Measurements from ENCODE around the gene SCART1. TPM values are rescaled to one million over a fixed set of nuclear protein-coding genes. Genes with fewer than 3 reads are reported as not detected.

The SCART1 gene
- total and polyA plus RNA-seq, 12 donors = 0.42 to 5.5 (median 2.0) TPM

DNA sequence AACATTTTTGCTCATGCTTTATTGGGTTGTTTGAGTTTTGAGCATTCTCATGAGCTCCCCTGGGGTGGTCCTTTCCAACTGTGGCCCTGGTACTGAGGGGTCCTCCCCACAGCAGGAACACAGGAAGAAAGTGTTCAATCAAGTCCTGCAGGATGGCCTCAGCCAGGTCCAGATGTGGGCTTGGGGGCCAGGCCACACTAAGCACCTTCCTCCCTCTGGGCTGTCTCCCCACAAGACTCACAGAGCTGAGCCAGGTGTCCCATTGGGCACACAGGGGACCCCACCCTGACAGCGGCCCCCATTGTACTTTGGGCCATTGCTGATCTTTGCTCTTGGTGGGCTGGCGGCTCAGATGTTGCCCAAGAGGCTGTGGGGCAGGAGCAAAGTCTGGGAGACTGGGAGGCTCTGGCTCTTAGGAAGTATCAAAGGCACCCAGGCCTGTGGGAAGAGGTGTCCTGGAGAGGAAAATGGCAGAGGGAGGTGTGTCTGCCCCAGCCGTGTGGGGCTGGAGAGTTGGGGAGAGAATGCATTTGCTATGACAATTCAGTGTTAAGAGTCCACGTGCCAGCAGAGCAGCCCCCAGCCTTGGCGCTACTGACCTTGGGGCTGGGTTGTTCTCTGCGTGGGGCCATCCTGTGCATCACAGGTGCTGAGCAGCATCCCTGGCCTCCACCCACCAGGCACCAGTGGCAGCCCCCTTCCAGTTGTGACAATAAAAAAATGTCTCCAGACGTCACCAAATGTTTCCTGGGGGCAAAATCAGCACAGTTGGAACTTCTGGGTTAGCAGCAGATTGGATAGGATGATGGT is 17.8 kb downstream of the SCART1 start:
- no peak overlapping the region for H3K4me3 ChIP-seq
- intact Hi-C loops (cut with DNase I) = no loop called here
- no peaks in the 10 kb centered on the region for H3K36me3 ChIP-seq (replicated peaks in 1 of 2)
- TF ChIP-seq, protein P1, sequence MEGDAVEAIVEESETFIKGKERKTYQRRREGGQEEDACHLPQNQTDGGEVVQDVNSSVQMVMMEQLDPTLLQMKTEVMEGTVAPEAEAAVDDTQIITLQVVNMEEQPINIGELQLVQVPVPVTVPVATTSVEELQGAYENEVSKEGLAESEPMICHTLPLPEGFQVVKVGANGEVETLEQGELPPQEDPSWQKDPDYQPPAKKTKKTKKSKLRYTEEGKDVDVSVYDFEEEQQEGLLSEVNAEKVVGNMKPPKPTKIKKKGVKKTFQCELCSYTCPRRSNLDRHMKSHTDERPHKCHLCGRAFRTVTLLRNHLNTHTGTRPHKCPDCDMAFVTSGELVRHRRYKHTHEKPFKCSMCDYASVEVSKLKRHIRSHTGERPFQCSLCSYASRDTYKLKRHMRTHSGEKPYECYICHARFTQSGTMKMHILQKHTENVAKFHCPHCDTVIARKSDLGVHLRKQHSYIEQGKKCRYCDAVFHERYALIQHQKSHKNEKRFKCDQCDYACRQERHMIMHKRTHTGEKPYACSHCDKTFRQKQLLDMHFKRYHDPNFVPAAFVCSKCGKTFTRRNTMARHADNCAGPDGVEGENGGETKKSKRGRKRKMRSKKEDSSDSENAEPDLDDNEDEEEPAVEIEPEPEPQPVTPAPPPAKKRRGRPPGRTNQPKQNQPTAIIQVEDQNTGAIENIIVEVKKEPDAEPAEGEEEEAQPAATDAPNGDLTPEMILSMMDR (IDR thresholded peaks at IDR 0.05) = no peak
- TF ChIP-seq POLR2A (IDR thresholded peaks at IDR 0.05) = no peak
- no peaks in the 10 kb centered on the region for H3K27me3 ChIP-seq
- no peak overlapping the region for H3K27ac ChIP-seq
- DNase-seq = no peak
- no peaks in the 10 kb centered on the region for H3K9me3 ChIP-seq (replicated peaks in 1 of 3)
- no peaks in the 10 kb centered on the region for H3K4me1 ChIP-seq (replicated peaks in 1 of 2)
- 73 to 84% (median 78%) methylated on average over 5 to 7 of the region's 7 CpGs for WGBS, 4 donors

DNA sequence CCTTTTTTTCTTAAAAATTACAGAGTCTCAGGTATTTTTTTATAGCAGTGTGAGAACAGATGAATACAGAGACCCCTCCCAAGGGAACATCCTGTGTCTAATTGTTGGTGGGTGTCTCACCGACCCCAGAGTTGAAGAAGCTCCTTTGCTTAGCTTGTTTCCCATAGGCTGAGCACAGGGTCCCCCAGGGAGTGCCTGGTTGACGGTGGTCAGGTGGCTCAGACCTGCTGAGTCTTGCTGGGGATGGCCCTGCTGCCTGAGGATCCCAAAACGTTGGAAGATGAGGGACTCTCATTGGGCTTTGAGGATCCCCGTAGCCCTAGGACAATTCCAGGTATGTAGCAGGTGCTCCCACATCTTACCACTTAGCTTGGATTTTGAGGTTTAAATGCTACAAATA is 19.5 kb downstream of the SCART1 start:
- WGBS, 4 donors = 60 to 70% (median 69%) methylated on average over 2 to 4 of the region's 4 CpGs
- no peaks in the 10 kb centered on the region for H3K36me3 ChIP-seq (replicated peaks in 1 of 2)
- H3K9me3 ChIP-seq (replicated peaks in 1 of 3) = no peaks in the 10 kb centered on the region
- no peaks in the 10 kb centered on the region for H3K27me3 ChIP-seq
- no peak for TF ChIP-seq POLR2A (IDR thresholded peaks at IDR 0.05)
- TF ChIP-seq, protein P1 (IDR thresholded peaks at IDR 0.05) = no peak
- no peak for DNase-seq
- H3K4me1 ChIP-seq (replicated peaks in 1 of 2) = no peaks in the 10 kb centered on the region
- intact Hi-C loops (cut with DNase I) = no loop called here
- H3K27ac ChIP-seq = no peak overlapping the region
- H3K4me3 ChIP-seq = no peak overlapping the region

DNA sequence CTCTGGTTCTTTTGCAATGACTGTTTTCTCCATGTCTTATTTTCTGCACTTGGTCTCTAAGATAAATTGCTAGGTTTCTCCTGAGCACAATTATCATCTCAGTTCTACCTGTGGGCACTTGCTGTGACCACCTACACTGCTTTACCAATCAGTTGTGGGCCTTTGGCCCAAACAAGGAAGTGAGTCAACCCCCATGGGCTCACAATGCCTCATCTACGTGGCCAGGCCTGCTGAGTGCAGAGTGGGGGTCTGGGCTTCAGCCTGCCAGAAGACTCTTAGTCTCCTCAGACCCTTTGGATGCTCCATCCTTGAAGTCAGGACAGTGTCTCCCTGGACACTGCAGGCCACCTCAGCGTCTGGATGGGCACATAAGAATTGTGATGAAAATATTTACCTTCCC is 20.3 kb downstream of the SCART1 start:
- Histone ChIP-seq H3K27me3 (no peaks in the 10 kb centered on the region), H3K4me3 (no peak overlapping the region), H3K9me3 (replicated peaks in 1 of 3) (no peaks in the 10 kb centered on the region), H3K4me1 (replicated peaks in 1 of 2) (no peaks in the 10 kb centered on the region), H3K27ac (no peak overlapping the region), H3K36me3 (replicated peaks in 1 of 2) (no peaks in the 10 kb centered on the region)
- DNase-seq = no peak
- WGBS, 4 donors = 73 to 100% (median 78%) methylated on average over 1 to 2 of the region's 2 CpGs
- intact Hi-C loops (cut with DNase I) = no loop called here
- TF ChIP-seq, protein P1 (IDR thresholded peaks at IDR 0.05) = no peak
- no peak for TF ChIP-seq POLR2A (IDR thresholded peaks at IDR 0.05)

DNA sequence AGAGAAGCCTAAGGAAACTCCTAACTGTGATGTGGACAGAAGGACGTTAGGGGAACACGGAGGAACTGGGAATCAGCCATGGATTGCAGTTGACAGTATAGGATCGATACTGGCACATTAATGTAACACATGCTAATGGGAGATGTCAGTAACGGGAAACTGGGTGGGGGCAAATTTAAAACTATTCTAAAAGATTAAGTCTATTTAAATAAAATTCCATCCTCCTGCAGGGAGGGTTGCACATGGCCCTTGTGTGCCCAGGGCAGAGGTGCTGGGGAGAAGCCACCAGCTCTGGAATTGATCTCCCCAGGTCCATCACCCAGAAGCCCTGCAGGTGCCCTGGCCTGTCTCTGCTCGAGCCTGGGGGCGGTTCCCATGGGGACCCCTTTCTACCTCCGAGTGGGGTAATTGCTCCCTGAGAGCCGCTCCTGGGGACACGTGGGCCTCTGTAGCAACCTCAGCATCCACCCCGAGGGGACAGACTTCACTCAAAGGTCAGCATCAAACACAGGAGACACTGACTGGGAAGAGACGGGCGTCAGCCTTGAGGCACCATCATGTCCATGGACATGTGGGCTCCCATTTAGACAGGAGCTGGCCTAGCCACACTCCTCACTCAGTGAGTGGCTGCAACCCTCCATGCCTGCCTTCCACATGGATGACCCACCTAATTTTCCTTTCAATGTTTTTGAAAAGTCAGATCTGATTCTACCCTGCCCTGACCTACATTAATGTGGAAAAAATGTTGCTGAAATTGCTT is 21.1 kb downstream of the SCART1 start:
- TF ChIP-seq POLR2A (IDR thresholded peaks at IDR 0.05) = no peak
- TF ChIP-seq, protein P1 (IDR thresholded peaks at IDR 0.05) = no peak
- intact Hi-C loops (cut with DNase I) = no loop called here
- no peaks in the 10 kb centered on the region for H3K36me3 ChIP-seq (replicated peaks in 1 of 2)
- no peaks in the 10 kb centered on the region for H3K4me1 ChIP-seq (replicated peaks in 1 of 2)
- DNase-seq = no peak
- no peaks in the 10 kb centered on the region for H3K9me3 ChIP-seq (replicated peaks in 1 of 3)
- 76 to 91% (median 87%) methylated on average over 11 to 12 of the region's 12 CpGs for WGBS, 4 donors
- no peak overlapping the region for H3K4me3 ChIP-seq
- H3K27ac ChIP-seq = no peak overlapping the region
- H3K27me3 ChIP-seq = no peaks in the 10 kb centered on the region
